Stimulated activated CD8-positive, alpha-beta memory T cell treated with anti-CD3 and anti-CD28 coated beads, Interleukin-15, amount 100 ng/mL, for 1 hour (primary cell): ENCODE measurements around the gene UBC.
"Not testable (repeated sequence)": the region's sequence is repeated elsewhere in the genome, so short reads cannot be mapped to it uniquely, and the experiment has no call there.

Experiments used
- DNase-seq: peaks from one replicate; pipeline ENCODE4 v3.0.0-alpha.2; 2020; ENCODE audit warnings: low read depth

UBC gene

GRCh38 chr12:124914392-124915238 lies at the start of gene UBC:
UBC (minus strand) TSS chr12:124914650; CDS start chr12:124913771, 879 bp downstream.
- peak; percentile 84 for DNase-seq

GRCh38 chr12:124963211-124963610 lies 48.8 kb upstream of the UBC start:
- no peak for DNase-seq

DNA sequence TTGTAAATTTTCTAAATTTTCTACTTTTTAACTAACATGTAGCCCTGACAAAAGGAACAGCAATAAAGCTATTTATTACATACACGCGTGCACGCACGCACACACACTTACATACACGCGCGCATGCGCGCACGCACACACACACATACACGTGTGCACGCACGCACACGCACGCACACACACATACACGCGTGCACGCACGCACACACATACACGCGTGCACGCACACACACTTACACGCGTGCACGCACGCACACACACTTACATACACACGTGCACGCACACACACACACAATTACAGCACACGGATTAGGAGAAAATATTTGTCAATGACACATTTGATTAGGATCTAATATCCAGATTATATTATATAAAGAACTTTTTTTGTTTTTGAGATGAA lies 46.6 kb upstream of the UBC start:
- DNase-seq = no peak

DNA sequence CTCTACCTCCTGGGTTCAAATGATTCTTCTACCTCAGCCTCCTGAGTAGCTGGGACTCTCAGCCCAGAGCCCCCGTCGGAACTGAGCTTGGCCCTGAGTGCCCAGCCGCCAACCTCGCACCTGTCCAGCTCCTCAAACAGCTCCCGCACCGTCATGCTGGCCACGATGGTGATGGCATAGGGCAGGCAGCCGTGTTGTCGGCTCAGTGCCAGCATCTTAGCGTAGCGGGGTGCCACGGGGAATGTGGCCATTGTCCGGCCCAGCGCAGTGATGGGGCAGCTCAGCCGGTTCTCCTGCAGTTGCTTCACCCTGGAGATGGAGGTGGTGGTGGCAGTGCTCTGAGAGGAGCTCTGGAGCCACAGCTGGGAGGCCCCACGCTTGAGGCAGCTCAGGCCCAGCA lies 42.1 kb upstream of the UBC start:
- DNase-seq = no peak

DNA sequence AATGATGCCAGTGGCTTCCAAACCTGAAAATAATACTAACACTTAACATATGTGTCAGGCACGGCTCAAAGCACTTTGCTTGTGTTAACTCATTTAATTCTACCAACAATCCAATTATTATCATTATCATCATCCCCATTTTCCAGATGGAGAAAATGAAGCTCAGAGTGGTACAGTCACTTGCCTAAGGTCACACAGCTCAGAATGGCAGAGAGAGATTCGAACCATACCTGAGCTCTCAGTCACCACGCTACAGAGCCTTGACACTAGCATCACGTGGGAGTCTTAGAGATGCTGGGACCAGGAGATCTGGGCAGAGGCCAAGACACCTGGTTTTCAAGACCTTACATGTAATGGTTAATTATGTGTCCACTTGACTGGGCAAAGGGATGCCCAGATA lies 40.3 kb upstream of the UBC start:
- no peak for DNase-seq

- DNase-seq = no peak
Measured at GRCh38 chr12:124953689-124954405, 39.4 kb upstream of the UBC start.

- no peak for DNase-seq
Measured at GRCh38 chr12:124952801-124953200, 38.4 kb upstream of the UBC start.

DNA sequence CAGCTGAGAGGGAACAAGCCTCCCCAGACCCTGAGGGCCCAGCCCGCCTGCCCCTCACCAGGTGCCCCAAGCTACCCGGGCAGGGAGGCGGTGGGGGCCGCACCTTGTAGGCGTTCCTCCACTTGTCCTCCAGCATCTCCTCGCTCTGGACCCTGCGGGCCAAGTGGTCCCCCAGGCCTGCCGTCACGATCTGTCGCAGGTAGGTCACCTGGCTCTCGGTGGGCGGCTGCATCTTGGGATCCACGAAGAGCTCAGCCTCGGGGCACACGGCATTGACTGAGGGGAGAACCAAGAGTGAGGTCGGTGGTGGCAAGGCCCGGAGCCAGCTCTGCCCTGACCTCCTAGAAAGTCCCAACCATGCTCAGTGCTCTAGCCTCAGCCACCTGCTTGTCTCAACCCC lies 37.8 kb upstream of the UBC start:
- DNase-seq = no peak

- DNase-seq = no peak
Measured at GRCh38 chr12:124949779-124950728, 35.6 kb upstream of the UBC start.

- no peak for DNase-seq
Measured at GRCh38 chr12:124949066-124949465, 34.6 kb upstream of the UBC start.

DNA sequence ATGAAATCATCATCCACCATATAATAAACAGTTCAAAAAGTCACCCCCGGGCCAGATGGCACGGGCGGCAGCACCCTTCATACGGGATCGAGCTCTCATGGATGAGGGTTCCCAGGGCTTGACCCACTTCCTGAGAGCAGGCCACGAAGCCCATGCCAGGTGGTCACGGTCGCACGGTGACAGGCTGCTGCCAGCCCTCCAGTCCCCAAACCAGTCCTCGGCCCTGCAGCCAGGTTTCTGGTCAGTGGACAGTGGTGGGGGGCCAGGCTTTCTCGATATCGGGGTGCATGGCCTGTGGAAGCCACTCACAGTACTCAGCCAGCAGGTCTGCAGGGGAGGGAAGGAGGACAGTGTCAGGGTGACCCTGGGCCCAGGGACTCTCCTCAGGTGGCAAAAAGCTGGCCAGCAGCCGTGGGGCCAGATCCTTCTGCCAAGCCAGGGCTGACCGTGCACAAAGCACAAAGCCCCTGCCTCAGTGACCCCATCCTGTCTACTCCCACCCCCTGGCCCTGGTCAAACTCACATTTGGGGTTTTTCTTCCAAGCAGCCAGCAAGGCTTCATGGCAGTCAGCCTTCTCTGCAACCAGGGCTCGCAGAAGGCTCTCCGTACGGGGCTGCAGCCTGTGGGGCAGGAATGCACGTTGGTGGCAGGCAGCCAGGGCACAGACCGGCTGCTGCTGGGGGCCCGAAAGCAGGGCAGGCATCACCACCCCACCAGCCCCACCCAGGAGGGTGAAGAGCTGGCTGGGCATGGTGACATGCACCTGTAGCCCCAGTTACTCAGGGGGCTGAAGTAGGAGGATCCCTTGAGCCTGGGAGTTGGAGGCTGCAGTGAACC lies 33.3 kb upstream of the UBC start:
- no peak for DNase-seq

GRCh38 chr12:124947013-124947412 lies 32.6 kb upstream of the UBC start:
- DNase-seq = no peak

DNA sequence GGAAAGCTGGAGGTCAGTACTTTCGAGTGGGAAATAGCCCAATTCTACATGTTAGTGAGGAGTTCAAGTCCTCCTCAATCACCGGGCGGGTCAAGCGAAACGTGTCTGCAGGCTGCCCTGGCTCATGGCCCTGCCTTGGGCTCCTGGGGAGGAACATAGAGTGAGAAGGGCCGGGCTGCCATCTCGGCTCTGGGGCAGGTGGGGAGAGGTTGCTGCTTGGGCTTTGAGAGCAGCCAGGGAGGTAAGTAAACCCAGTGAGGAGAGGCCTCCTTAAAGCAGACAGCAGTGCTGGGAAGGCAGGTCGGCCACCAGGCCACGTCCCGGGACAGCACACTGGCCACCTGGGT lies 32.0 kb upstream of the UBC start:
- DNase-seq = no peak

DNA sequence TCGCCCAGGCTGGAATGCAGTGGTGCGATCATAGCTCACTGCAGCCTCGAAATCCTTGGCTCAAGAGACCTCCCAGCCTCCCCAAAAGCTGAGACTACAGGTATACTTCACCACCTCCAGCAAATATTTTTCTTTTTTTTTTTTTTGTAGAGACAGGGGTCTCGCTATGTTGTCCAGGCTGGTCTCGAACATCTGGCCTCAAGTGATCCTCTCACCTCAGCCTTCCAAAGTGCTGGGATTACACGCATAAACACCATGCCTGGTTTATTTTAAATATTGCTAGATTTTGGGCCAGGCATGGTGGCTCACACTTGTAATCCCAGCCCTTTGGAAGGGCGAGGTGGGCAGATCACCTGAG lies 26.7 kb upstream of the UBC start:
- no peak for DNase-seq

DNA sequence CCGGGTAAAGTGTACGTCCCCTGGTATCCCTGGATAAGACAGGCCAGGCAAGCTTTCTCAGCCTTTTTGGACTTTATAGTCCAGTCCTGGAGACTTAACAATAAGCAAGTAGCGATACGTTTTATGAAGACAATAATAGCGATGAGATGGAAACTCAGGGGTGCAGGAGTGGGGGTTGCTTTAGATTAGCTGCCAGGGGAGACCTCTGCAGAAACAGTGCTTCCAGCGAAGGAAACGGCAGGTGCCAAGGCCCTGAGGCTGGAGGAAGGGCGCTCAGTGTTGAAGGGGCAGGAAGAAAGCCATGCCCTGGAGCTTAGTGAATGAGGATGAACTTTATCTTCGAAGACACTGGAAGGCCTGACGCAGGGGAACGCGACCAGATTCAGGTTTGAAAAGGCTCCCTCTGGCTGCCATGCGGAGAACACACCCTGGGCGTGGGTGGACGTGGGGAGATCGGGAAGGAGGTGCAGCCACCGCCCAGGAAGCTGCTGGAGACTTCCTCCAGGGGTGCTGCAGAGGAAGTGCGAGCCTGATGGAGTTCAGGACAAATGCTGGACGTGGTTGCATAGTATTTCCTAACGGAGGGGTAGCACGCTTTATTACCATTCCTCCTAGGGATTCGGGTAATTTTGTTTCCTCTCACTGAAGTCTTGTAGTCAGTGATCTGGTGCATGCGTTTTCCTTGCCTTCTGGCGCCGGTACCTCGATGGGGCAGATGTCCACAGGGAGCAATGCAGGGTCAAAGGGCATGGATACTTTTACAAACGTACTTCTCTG lies 26.1 kb upstream of the UBC start:
- peak; percentile 72 for DNase-seq

DNA sequence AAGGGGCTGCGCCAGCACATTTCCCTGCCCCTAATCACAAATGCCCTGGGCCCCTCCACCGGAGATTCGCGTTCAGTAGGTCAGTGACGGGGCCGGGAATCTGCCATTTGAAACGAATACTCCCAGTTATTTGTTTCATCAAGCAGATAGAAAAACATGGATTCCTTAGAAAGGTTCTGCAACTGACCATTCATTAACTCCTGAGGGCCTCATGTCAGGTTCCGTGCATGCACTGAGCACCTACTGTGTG lies 25.6 kb upstream of the UBC start:
- DNase-seq = no peak

DNA sequence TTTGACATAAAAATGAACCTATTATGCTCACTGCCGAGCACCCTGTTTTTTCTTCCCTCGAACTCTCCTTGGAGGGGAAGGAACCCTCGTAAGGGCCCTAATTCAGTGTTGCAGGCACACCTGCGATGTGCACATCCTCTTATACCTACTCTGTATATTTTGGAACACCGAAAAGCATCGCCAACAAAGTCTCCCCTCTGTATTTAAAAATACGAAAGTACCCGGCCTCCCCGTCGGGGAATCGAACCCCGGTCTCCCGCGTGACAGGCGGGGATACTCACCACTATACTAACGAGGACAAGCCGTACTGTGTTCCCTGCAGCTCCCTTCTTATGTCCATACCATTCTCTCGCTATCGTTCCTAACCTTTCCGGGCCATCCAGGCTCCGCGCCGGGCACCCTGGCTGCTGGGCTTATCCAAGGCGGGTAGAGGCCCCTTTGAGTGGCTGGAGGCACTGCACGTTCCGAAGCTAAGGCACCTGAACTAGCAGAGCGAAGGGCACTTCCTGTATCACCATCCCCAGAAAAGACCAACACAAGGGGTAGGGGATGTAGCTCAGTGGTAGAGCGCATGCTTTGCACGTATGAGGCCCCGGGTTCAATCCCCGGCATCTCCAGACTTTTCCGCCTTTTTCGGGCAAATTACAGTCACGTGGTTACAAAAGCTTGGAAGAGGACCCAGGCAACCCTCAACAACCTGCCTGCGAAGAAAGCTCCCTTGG lies 25.1 kb upstream of the UBC start:
- peak; percentile 78 for DNase-seq

- DNase-seq = no peak
Measured at GRCh38 chr12:124939079-124939420, 24.6 kb upstream of the UBC start.

DNA sequence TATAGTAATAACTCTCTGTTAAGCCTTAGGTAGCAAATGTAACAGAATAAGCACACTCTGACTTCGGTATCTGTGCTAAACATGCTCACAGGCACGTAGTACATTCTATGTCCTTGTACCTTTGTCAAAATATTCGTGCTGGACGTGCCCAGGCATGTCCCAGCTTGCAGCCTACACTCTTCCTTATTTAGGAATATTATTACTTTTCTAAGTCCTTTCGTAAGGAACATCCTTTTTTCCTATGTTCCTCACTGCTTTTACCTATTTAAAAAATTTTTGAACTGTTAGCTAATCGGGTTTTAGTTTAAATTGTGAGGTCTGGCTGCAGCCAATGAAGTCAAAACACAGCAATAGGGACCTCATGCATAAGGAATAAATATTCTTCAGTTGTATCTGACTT lies 24.1 kb upstream of the UBC start:
- DNase-seq = no peak

- DNase-seq = no peak
Measured at GRCh38 chr12:124938108-124938507, 23.7 kb upstream of the UBC start.

GRCh38 chr12:124931528-124931927 lies 17.1 kb upstream of the UBC start:
- not testable (repeated sequence) for DNase-seq
